HL-60 (cell line): ENCODE measurements around the gene TXNRD3.

ENCODE experiments used
- DNase-seq, 2 experiments: peaks; one replicate each; pipeline ENCODE4 v3.0.0-alpha.2; 2010 to 2020; ENCODE audit warnings: low read depth in 1 of 2, low spot score in 1 of 2
- H3K27ac ChIP-seq: fragments of 250-450 bp; sonication (Bioruptor Pico); replicated peaks from 2 replicates; pipeline ENCODE4 v1.5.1; 2020; ENCODE audit warnings: mild to moderate bottlenecking, moderate library complexity
- H3K27me3 ChIP-seq: fragments of 250-450 bp; sonication (Bioruptor Pico); 2 replicates; pipeline ENCODE4 v1.5.1; 2021; ENCODE audit warnings: mild to moderate bottlenecking, moderate library complexity; ENCODE audit not compliant: insufficient read depth, poor library complexity, severe bottlenecking
- H3K4me3 ChIP-seq: replicated peaks from 2 replicates; pipeline ENCODE4 v1.5.1; 2011; ENCODE audit warnings: mild to moderate bottlenecking, control low read depth, low read length; ENCODE audit not compliant: insufficient read depth
- GABPA ChIP-seq: IDR thresholded peaks from 2 replicates; pipeline ENCODE4 v1.6.1; 2012; ENCODE audit warnings: low read depth
- POLR2AphosphoS5 ChIP-seq: IDR thresholded peaks from 2 replicates; pipeline ENCODE4 v1.6.1; 2012; ENCODE audit warnings: low read depth
- REST ChIP-seq: IDR thresholded peaks from 2 replicates; pipeline ENCODE4 v1.6.1; 2012; ENCODE audit warnings: low read depth; ENCODE audit not compliant: insufficient replicate concordance
- SPI1 ChIP-seq: IDR thresholded peaks from 2 replicates; pipeline ENCODE4 v1.6.1; 2012; ENCODE audit warnings: low read depth, mild to moderate bottlenecking, borderline replicate concordance
- TF ChIP-seq, protein P1 (sequence below): IDR thresholded peaks from one replicate; pipeline ENCODE4 v1.5.1; 2011; ENCODE audit warnings: low read length, control low read depth, inconsistent platforms; ENCODE audit not compliant: insufficient read depth

The TXNRD3 gene

DNA sequence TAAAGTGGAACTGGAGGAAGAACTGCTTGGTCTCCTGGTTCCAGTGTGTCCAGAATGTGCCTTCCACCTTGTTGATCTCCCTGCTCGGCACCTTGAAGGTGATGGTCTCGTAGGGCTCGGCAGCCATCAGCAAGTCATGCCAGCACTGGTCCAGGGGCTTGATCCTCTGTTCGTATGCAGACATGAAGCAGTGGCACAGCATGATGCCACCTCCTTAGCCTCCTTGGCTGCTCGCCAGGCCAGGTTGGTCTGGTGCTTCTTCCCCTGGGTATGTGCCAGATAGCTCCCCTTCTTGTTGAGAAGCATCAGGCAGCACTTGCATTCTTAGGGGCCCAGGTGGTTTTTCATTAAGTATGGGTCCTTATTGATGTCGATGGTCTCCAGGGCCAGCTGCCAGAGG lies 17.8 kb upstream of the TXNRD3 start:
- TF ChIP-seq GABPA (no peak), SPI1 (no peak)
- TF ChIP-seq, protein P1, sequence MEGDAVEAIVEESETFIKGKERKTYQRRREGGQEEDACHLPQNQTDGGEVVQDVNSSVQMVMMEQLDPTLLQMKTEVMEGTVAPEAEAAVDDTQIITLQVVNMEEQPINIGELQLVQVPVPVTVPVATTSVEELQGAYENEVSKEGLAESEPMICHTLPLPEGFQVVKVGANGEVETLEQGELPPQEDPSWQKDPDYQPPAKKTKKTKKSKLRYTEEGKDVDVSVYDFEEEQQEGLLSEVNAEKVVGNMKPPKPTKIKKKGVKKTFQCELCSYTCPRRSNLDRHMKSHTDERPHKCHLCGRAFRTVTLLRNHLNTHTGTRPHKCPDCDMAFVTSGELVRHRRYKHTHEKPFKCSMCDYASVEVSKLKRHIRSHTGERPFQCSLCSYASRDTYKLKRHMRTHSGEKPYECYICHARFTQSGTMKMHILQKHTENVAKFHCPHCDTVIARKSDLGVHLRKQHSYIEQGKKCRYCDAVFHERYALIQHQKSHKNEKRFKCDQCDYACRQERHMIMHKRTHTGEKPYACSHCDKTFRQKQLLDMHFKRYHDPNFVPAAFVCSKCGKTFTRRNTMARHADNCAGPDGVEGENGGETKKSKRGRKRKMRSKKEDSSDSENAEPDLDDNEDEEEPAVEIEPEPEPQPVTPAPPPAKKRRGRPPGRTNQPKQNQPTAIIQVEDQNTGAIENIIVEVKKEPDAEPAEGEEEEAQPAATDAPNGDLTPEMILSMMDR, result no peak
- Histone ChIP-seq H3K27me3 (no peaks in the 10 kb centered on the region), H3K4me3 (no peak overlapping the region), H3K27ac (no peak overlapping the region)
- no peak for DNase-seq

- no peak overlapping the region for H3K27ac ChIP-seq
These were observed 17.4 kb upstream of the TXNRD3 start for GRCh38 chr3:126672340-126672739.

GRCh38 chr3:126671521-126671920 lies 16.6 kb upstream of the TXNRD3 start:
- DNase-seq, result no peak
- Histone ChIP-seq H3K27ac (no peak overlapping the region), H3K4me3 (no peak overlapping the region), H3K27me3 (no peaks in the 10 kb centered on the region)
- peak; percentile 6; the same call in 1 of the 2 replicates for TF ChIP-seq SPI1
- TF ChIP-seq GABPA, result no peak

More at GRCh38 chr3:126672340-126672739, 17.4 kb upstream of the TXNRD3 start:
- no peak overlapping the region for H3K4me3 ChIP-seq
- no peak for DNase-seq
- H3K27me3 ChIP-seq, result no peaks in the 10 kb centered on the region
- TF ChIP-seq POLR2AphosphoS5 (no peak), REST (no peak), SPI1 (no peak), GABPA (no peak)
- TF ChIP-seq, protein P1, result no peak

DNA sequence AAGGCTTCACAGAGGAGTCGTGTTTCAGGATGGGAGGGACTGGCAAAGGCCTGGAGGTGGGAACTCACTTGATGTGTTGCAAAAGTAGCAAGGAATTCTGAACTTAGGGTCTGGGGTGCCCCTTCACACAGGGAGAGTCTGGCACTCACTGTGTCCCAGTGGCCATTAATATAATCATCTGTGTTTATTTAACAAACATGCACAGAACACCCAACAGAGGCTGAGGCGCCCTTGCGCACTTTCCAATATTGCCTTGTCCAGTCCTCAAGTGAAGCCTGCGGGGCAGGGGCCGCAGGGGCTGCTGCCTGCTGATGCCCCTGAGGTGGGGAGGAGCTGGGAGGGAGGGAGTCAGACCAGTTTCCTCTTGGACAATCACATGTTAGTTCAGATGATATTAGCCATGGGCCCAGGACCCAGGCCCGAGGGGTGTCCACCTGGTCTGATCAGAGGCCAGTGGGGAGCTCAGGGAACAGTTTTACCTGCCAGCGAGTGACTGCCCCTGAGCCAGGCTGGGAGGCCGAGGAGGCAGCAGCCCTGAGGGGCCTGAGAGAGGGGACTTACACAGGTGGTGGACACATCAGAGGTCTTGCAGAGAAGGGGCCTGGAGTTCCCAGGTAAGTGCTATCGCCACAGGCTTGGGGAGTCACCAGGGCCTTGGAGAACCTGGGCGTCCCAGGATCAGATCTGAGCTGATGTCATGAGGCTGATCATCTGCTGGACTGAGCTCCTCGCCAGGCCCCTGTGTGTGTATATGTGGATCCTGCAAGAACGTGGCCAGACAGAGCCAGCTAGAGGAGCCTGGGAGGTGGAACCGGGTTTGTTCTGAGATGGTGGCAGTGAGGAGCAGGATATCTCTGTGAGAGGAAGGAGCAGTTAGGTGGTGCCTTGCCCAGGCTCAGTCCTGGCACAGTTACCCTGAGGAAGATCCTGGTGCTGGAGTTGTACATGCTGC lies 13.8 kb upstream of the TXNRD3 start:
- Histone ChIP-seq H3K27me3 (no peaks in the 10 kb centered on the region), H3K4me3 (no peak overlapping the region), H3K27ac (no peak overlapping the region)
- TF ChIP-seq, protein P1, result no peak
- no peak for TF ChIP-seq SPI1
- no peak for TF ChIP-seq GABPA
- no peak for TF ChIP-seq REST
- TF ChIP-seq POLR2AphosphoS5, result no peak
- no peak for DNase-seq
